Stimulated activated CD8-positive, alpha-beta memory T cell treated with anti-CD3 and anti-CD28 coated beads, Interleukin-15, amount 100 ng/mL, for 1 hour (primary cell): ENCODE measurements around the gene KCNJ6.

ENCODE experiments used
- DNase-seq: peaks from one replicate; pipeline ENCODE4 v3.0.0-alpha.2; 2020; ENCODE audit warnings: low read depth

The KCNJ6 gene

GRCh38 chr21:37905291-37905690 is 11.0 kb downstream of the KCNJ6 start:
- no peak for DNase-seq

DNA sequence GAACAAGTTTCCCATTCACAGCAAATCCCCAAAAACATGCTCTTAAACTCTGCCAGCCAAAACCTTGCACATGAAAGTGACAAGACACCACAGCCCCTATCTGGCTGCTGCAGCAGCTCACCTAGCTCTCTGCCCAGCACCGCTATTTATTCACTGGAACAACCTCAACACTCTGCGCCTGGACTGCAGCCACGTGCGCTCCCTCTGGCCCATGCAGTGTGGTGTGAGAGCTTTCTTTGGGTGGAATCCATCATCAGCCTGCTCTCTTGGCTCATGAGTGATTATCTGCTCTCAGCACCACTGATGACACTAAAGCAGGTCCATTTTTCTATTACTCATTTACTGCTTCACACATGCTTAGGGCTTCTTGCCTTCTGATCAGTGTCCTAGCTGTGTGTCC is 11.4 kb downstream of the KCNJ6 start:
- DNase-seq, result no peak

DNA sequence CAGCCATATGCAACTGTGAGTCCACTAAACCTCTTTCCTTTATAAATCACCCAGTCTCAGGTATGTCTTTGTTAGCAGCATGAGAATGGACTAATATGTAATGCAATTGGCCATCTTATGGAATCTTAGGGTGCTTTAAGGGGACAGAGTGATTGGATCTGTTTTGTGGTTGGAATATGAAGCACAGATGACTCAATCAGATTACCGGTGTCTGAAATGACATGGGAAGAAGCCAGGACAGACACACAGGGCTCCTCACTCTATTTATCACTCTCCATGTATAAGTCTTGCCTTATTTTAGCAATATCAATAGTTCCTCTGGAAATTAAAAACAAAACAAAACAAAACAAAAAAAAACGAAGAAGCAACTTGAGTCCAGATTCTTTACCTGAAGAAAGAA is 12.9 kb downstream of the KCNJ6 start:
- no peak for DNase-seq

DNA sequence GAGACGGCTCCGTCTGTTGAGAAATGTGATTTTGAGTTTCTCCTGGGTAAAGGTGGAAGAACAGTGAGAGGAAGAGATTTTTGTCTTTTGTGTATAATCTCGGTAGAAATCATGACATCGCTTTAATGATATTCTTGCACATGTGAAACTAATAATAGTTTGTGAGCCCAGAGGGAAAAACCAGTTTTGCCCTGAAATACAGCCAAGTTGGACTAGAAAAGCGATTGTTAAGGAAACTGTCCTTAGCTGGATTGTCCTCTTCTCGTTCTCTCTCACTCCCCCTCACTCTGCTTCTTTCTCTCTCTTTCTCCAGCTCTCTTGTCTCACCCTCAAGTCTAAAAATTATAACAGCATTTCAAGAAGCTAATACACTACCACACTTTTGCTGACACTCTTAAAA is 17.1 kb downstream of the KCNJ6 start:
- no peak for DNase-seq

GRCh38 chr21:37896788-37897187 is 19.5 kb downstream of the KCNJ6 start:
- DNase-seq, result no peak

- no peak for DNase-seq
Measured at GRCh38 chr21:37891972-37892371, 24.3 kb downstream of the KCNJ6 start.

DNA sequence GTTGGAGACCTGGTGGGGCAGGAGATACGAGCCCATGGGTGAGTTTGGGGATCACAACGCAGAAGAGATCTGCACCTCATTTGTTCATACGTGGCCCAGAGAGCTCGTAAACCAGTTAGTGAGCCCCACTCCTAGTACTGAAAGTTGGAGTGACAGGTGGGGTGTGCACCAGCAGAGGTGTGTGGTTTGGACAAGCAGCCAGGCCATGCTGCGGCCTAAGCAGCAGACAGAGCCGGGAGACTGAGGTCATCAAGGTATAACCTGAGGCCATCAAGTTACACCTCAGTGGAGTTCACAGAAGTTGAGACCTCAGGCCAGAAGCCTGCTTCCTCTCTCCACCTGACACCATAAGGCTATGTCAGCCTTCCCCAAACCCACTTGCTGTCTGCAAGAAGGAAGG is 27.6 kb downstream of the KCNJ6 start:
- DNase-seq, result no peak

- no peak for DNase-seq
Measured at GRCh38 chr21:37886726-37887299, 29.4 kb downstream of the KCNJ6 start.

DNA sequence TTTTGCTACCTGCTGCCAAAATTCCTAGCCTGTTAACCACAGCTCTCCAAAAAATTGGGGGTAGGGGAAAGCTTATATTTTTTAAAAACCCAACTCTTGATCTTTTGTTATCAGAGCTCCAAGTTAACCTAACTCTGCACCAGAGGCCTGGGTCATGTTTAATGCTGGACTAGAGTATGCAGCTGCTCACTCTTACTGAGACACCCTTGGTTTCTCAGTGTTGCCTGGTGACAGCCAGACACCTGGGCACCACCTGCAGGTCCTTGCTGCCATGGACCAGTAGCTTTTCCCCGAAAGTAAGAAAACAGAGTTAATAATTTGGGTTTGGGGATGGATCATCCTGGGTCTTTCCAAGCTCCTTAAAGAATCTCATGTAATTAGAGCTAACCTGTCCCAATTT is 30.1 kb downstream of the KCNJ6 start:
- DNase-seq, result no peak

- DNase-seq, result no peak
Measured at GRCh38 chr21:37878946-37879660, 37.2 kb downstream of the KCNJ6 start.

DNA sequence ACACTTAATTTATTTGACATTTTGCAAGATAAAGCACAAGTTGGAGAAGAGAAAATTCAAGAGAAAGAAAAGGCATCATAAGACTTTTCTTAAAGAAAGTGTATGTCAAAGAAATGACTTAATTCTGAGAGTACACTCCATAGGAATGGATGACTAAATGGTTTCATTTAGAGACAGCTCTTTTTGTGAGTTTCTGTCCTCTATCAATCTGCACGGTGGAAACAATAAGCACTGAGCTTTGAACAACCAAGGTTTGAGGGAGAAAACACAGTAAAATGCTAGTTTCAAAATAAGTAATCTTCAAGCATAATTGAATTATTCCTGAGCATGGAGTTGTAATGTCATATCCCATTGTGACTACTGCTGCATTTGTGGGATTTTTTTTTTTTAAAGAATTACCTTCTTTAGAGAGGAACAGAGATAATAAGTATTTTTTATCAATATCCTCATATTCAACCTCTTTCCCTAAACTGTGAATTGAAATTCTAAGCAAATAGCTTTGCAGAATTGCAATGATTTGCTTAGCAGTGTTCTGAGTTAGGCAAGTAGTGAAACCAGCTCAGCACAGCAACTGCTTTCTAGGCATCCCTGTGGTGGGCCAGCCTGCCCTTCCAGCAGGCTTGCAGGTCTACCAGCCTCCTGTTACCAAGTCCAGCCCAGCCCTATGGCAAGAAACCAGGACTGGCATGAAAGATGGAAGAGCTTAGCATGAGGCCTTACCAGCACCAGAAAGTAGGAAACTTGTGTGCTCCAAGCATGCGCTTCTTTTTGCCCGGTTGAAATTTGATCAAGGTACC is 38.2 kb downstream of the KCNJ6 start:
- no peak for DNase-seq

- DNase-seq, result no peak
Measured at GRCh38 chr21:37877171-37877570, 39.1 kb downstream of the KCNJ6 start.

DNA sequence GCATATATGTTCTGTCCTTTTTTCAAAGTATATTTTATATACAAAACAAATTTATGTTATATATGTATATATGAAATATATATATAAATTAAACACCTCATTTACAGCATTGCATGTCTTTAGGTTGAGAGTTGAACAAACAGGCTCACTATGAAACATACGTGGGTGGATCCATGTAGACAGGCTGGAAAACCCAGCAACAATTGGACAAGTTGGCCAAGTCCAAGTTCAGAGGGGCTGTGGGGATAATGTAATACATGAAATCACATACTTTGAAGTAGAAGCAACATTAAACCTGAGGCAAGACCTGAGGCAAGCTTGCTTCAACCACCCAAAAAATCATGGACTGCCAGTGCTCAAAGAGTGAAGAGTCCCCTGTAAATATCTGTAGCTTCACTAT is 39.7 kb downstream of the KCNJ6 start:
- no peak for DNase-seq

DNA sequence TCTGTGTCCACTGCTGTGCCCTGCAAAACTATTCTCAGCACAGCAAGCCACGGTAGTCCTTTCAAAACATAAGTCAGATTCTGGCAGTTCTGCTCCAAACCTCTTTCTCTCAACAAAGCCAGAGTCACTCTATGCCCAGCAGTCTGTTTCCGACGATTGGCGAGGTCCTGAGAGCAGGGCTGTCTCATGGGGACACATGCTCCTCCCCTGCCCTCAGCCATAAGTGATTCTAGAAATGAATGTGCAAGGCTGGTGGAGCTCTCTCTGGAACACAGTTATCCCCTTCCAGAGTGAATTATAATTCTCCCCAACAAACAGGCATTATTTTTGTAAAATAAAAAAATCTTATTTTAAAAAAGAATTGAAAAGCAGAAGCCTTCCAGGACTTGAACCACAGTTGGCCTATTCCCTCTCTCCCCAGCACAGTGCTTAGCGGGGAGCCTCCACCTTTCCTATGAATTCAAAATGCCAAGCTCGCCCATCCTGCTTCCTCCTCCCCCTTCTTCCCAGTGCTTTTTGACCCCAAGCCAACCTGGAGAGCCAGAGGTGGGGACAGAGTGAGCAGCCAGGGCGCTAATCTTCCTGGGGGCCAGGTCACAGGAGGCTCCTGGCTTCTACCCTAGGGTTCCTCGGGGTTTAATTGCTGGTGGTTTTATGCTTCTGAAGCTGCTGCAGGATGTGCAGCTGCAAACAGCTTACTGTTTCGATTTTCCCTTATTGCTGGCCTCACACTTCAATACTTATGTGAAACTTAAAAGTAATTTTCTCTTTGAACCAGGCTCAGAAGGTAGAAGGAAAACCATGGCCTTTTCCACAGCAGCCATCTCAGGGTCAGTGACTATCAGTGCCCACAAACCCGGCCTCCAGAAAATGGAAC is 41.1 kb downstream of the KCNJ6 start:
- DNase-seq, result no peak

DNA sequence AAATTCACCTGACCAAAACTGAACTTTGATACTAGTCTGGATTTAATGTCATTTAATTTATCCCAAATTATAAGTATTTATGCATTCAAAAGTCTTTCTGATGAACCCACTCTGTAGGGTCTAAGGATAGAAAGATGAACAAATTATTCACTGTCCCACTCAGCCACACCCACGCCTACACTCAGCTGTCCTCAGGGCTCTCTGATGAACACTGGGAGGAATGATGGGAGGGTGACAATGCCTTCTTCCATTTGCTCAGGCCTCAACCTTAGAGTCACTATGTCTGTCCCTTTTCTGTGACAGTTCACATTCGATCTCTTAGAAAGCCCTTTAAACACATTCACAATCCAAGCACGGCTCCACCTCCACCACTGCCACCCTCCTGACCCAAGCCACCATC is 41.8 kb downstream of the KCNJ6 start:
- DNase-seq, result no peak

DNA sequence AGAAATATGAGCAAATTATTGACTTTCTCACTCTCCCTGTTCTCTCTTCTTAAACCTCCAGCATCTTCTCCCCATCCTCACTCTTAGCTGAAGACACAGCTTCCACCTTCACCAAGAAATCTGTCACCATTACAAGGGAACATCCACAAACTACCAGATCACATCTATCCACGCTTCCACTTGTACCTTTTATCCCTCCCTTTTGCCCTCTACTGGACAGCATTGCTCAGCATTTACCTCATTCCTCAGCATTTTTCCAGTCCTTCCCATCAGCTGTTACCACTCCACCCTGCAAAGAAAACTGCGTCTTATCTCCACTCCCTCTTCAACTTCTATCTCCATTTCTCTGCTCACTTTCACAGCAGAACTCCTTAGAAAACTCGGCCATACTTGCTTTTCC is 42.6 kb downstream of the KCNJ6 start:
- no peak for DNase-seq

- DNase-seq, result no peak
Measured at GRCh38 chr21:37871121-37871862, 45.0 kb downstream of the KCNJ6 start.

GRCh38 chr21:37870221-37870620 is 46.0 kb downstream of the KCNJ6 start:
- DNase-seq, result no peak

DNA sequence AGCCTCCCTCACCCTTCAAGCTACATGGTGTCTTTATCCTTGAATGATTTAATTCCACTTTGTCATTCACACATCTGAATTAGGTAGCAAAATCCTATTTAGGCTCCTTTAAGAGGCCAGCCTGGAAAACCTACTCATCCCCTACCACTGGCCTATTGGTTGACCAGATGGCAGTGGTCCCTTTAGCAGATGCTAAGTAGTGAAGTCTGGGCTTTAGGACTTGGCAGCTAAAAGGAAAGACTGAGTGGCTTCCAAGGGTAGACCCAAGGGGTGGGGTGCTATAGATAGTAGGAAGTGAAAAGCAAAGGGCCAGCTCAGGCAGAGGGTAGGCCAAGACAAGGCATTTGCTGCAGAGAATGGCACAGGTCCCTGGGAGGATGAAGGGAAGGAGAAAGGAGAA is 46.6 kb downstream of the KCNJ6 start:
- no peak for DNase-seq

- no peak for DNase-seq
Measured at GRCh38 chr21:37868446-37869295, 47.6 kb downstream of the KCNJ6 start.

DNA sequence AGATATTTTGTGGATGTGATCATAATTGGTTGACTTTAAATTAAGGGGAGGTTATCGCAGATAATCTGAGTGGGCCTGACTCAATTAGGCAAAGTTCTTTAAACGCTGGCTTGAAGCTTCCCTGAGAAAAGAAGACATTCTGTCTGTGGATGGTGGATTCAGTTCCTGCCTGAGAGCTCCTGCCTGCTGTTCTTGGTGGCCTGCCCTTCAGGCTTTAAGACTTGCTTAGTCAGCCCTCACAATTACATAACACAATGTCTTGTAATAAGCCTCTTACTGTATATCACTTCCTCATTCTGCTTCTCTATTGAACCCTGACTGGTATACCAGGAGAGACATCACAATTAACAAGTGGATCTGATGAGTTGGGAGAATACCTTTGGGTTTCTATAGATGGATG is 50.2 kb downstream of the KCNJ6 start:
- DNase-seq, result no peak
